ENCODE data around the gene ELN. TPM values are rescaled to one million over a fixed set of nuclear protein-coding genes. Genes with fewer than 3 reads are reported as not detected.

Gene ELN
- total and polyA plus RNA-seq, 2 experiments from 2014 or later: 37.7 to 58.1 TPM

GRCh38 chr7:74039337-74039736 is 11.4 kb downstream of the ELN start:
- H3K9me3 ChIP-seq (ENCODE audit: low read depth): no peaks in the 10 kb centered on the region
- no peak for TF ChIP-seq EZH2phosphoT487 (IDR thresholded peaks at IDR 0.05; ENCODE audit: low read depth, severe bottlenecking, unreplicated experiment)
- no peak for TF ChIP-seq EZH2 (IDR thresholded peaks at IDR 0.05; ENCODE audit: borderline replicate concordance)
- TF ChIP-seq CTCF (IDR thresholded peaks at IDR 0.05; ENCODE audit: poor library complexity): no peak
- H3K27ac ChIP-seq: no peak overlapping the region
- no peaks in the 10 kb centered on the region for H3K79me2 ChIP-seq
- no peaks in the 10 kb centered on the region for H3K27me3 ChIP-seq
- DNase-seq (ENCODE audit: low spot score): no peak
- H3K9me2 ChIP-seq (replicated peaks; ENCODE audit: insufficient read depth): no peaks in the 10 kb centered on the region
- WGBS (ENCODE audit: low lambda C conversion rate, missing lambda C conversion rate): 80% methylated on average over 11 of the region's 11 CpGs
- no peaks in the 10 kb centered on the region for H4K20me1 ChIP-seq (ENCODE audit: insufficient read depth, poor library complexity, severe bottlenecking)
- peaks cover 9% of the 10 kb centered on the region for H3K4me1 ChIP-seq (ENCODE audit: insufficient read depth)
- no peak overlapping the region for H3K4me3 ChIP-seq
- no peak overlapping the region for H2AFZ ChIP-seq
- H3K36me3 ChIP-seq (replicated peaks; ENCODE audit: insufficient read depth, low read depth): no peaks in the 10 kb centered on the region
- H3K4me2 ChIP-seq: no peak overlapping the region

DNA sequence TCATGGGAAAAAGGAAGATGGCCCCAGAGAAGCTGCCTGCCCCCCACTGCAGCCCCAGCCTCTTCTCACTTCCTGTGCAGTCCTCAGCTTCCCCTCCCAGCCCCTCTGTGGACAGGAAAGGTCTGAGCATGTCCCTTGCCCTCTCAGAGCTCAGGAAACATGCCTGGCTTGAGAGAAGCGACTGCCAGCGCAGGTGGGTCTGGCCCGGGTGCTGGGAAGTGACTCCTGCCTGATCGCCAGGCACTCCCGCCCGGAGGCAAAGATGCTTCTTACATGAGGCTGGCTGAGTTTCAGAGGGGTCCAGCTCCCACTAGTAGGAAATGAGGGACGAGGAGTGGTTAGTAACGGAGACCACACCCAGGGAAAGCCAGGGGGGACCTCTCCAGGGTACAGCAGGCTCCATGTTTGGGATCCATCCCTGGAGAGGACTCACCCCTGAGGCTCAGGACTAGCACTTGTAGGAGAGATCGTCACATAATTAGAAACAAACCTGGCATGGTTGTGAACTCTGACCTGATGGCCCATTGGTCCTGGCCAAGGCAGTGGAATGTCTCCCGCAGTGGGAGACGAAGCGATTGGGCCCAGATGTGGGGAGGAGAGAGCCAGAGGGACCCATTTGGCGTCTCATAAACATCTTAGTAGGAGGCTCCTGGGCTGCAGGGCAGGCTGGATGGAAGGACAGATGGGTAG is 12.3 kb downstream of the ELN start:
- Histone ChIP-seq H3K79me2 (no peaks in the 10 kb centered on the region), H3K9me2 (replicated peaks; ENCODE audit: insufficient read depth) (no peaks in the 10 kb centered on the region), H3K4me1 (ENCODE audit: insufficient read depth) (peaks cover 15% of the 10 kb centered on the region), H3K36me3 (replicated peaks; ENCODE audit: insufficient read depth, low read depth) (no peaks in the 10 kb centered on the region), H2AFZ (no peak overlapping the region), H3K4me2 (no peak overlapping the region), H3K4me3 (no peak overlapping the region), H3K9me3 (ENCODE audit: low read depth) (no peaks in the 10 kb centered on the region), H3K27ac (no peak overlapping the region), H4K20me1 (ENCODE audit: insufficient read depth, poor library complexity, severe bottlenecking) (no peaks in the 10 kb centered on the region), H3K27me3 (no peaks in the 10 kb centered on the region)
- 66% methylated on average over 13 of the region's 13 CpGs for WGBS (ENCODE audit: low lambda C conversion rate, missing lambda C conversion rate)
- no peak for TF ChIP-seq EZH2phosphoT487 (IDR thresholded peaks at IDR 0.05; ENCODE audit: low read depth, severe bottlenecking, unreplicated experiment)
- TF ChIP-seq EZH2 (IDR thresholded peaks at IDR 0.05; ENCODE audit: borderline replicate concordance): no peak
- no peak for TF ChIP-seq CTCF (IDR thresholded peaks at IDR 0.05; ENCODE audit: poor library complexity)
- DNase-seq (ENCODE audit: low spot score): no peak

- no peaks in the 10 kb centered on the region for H3K79me2 ChIP-seq
- H2AFZ ChIP-seq: no peak overlapping the region
- H3K27ac ChIP-seq: no peak overlapping the region
- WGBS (ENCODE audit: low lambda C conversion rate, missing lambda C conversion rate): 93% methylated on average over 12 of the region's 12 CpGs
- no peaks in the 10 kb centered on the region for H3K9me2 ChIP-seq (replicated peaks; ENCODE audit: insufficient read depth)
- H3K36me3 ChIP-seq (replicated peaks; ENCODE audit: insufficient read depth, low read depth): no peaks in the 10 kb centered on the region
- H3K4me3 ChIP-seq: no peak overlapping the region
- H3K27me3 ChIP-seq: no peaks in the 10 kb centered on the region
- DNase-seq (ENCODE audit: low spot score): no peak
- no peaks in the 10 kb centered on the region for H3K9me3 ChIP-seq (ENCODE audit: low read depth)
- TF ChIP-seq EZH2phosphoT487 (IDR thresholded peaks at IDR 0.05; ENCODE audit: low read depth, severe bottlenecking, unreplicated experiment): no peak
- no peak for TF ChIP-seq EZH2 (IDR thresholded peaks at IDR 0.05; ENCODE audit: borderline replicate concordance)
- no peak for TF ChIP-seq CTCF (IDR thresholded peaks at IDR 0.05; ENCODE audit: poor library complexity)
- H3K4me1 ChIP-seq (ENCODE audit: insufficient read depth): peaks cover 15% of the 10 kb centered on the region
- H4K20me1 ChIP-seq (ENCODE audit: insufficient read depth, poor library complexity, severe bottlenecking): no peaks in the 10 kb centered on the region
- H3K4me2 ChIP-seq: no peak overlapping the region
Observed at GRCh38 chr7:74040791-74041520, 13.0 kb downstream of the ELN start.

Measured in hepatocyte (in vitro differentiated cells).